KMS-11 (cell line): ENCODE results near the gene CAMTA1.

Source experiments
- H2AFZ ChIP-seq: fragments of 200-600 bp; sonication (generic); 2 replicates; pipeline ENCODE4 v1.6.1; 2016; ENCODE audit warnings: antibody characterized with exemption, mixed run types, low read depth
- H3K27ac ChIP-seq: fragments of 200-600 bp; sonication (generic); 2 replicates; pipeline ENCODE4 v1.6.1; 2016; ENCODE audit warnings: mild to moderate bottlenecking, mixed run types
- H3K27me3 ChIP-seq: fragments of 200-600 bp; sonication (generic); 2 replicates; pipeline ENCODE4 v1.6.1; 2017; ENCODE audit warnings: mild to moderate bottlenecking, low read depth, mixed run types, moderate library complexity; ENCODE audit not compliant: insufficient read depth
- H3K36me3 ChIP-seq: fragments of 200-600 bp; sonication (generic); 2 replicates; pipeline ENCODE4 v1.6.1; 2017; ENCODE audit warnings: mild to moderate bottlenecking, mixed run types; ENCODE audit not compliant: insufficient read depth
- H3K4me1 ChIP-seq: fragments of 200-600 bp; sonication (generic); 2 replicates; pipeline ENCODE4 v1.6.1; 2016; ENCODE audit warnings: mild to moderate bottlenecking, low read depth, mixed run types; ENCODE audit not compliant: poor library complexity, severe bottlenecking
- H3K4me2 ChIP-seq: fragments of 200-600 bp; sonication (generic); 2 replicates; pipeline ENCODE4 v1.7.0; 2016; ENCODE audit warnings: mild to moderate bottlenecking, mixed run types
- H3K4me3 ChIP-seq: fragments of 200-600 bp; sonication (generic); IDR thresholded peaks from 2 replicates; pipeline ENCODE4 v1.6.1; 2017; ENCODE audit warnings: low read depth, low read length, mixed read lengths; ENCODE audit not compliant: insufficient read depth
- H3K79me2 ChIP-seq: fragments of 200-600 bp; sonication (generic); 2 replicates; pipeline ENCODE4 v1.6.1; 2016; ENCODE audit warnings: low read depth, mixed run types; ENCODE audit not compliant: insufficient read depth
- H3K9ac ChIP-seq: fragments of 200-600 bp; sonication (generic); 2 replicates; pipeline ENCODE4 v1.6.1; 2016; ENCODE audit warnings: mild to moderate bottlenecking, mixed run types
- H4K20me1 ChIP-seq: fragments of 200-600 bp; sonication (generic); 2 replicates; pipeline ENCODE4 v1.6.1; 2016; ENCODE audit warnings: mild to moderate bottlenecking, mixed run types; ENCODE audit not compliant: insufficient read depth
- CTCF ChIP-seq: fragments of 200-600 bp; sonication (generic); conservative IDR thresholded peaks from 2 replicates; pipeline ENCODE4 v1.6.1; 2017; ENCODE audit warnings: low read depth, mild to moderate bottlenecking, antibody characterized with exemption, low read length, moderate library complexity, mixed read lengths

The CAMTA1 gene

GRCh38 chr1:7738044-7738443 lies 952.8 kb downstream of the CAMTA1 start:
- no peak overlapping the region for H3K4me3 ChIP-seq
- H3K36me3 ChIP-seq = no peaks in the 10 kb centered on the region; the same call in 1 of the 2 replicates
- no peak overlapping the region for H2AFZ ChIP-seq
- H4K20me1 ChIP-seq = no peaks in the 10 kb centered on the region
- no peaks in the 10 kb centered on the region for H3K79me2 ChIP-seq
- H3K9ac ChIP-seq = no peak overlapping the region
- no peak for TF ChIP-seq CTCF
- H3K4me2 ChIP-seq = no peak overlapping the region
- no peaks in the 10 kb centered on the region for H3K27me3 ChIP-seq
- H3K27ac ChIP-seq = no peak overlapping the region
- H3K4me1 ChIP-seq = no peaks in the 10 kb centered on the region

GRCh38 chr1:7743346-7743745 lies 958.1 kb downstream of the CAMTA1 start:
- no peaks in the 10 kb centered on the region for H3K36me3 ChIP-seq
- H3K4me3 ChIP-seq = no peak overlapping the region
- no peaks in the 10 kb centered on the region for H3K27me3 ChIP-seq
- no peak overlapping the region for H3K9ac ChIP-seq
- H2AFZ ChIP-seq = no peak overlapping the region
- H3K27ac ChIP-seq = no peak overlapping the region
- H4K20me1 ChIP-seq = no peaks in the 10 kb centered on the region
- no peaks in the 10 kb centered on the region for H3K4me1 ChIP-seq
- no peaks in the 10 kb centered on the region for H3K79me2 ChIP-seq
- H3K4me2 ChIP-seq = no peak overlapping the region
- TF ChIP-seq CTCF = no peak

- no peak for TF ChIP-seq CTCF
- Histone ChIP-seq H3K4me3 (no peak overlapping the region), H3K4me1 (no peaks in the 10 kb centered on the region), H3K4me2 (no peak overlapping the region), H3K27ac (no peak overlapping the region), H3K36me3 (no peaks in the 10 kb centered on the region), H3K9ac (no peak overlapping the region), H3K27me3 (no peaks in the 10 kb centered on the region), H4K20me1 (no peaks in the 10 kb centered on the region), H2AFZ (no peak overlapping the region), H3K79me2 (no peaks in the 10 kb centered on the region)
Measured at GRCh38 chr1:7744882-7745281, 959.6 kb downstream of the CAMTA1 start.

- Histone ChIP-seq H3K4me2 (no peak overlapping the region), H3K4me1 (no peaks in the 10 kb centered on the region), H3K79me2 (no peaks in the 10 kb centered on the region), H4K20me1 (no peaks in the 10 kb centered on the region), H3K36me3 (no peaks in the 10 kb centered on the region), H2AFZ (no peak overlapping the region), H3K27ac (no peak overlapping the region), H3K9ac (no peak overlapping the region), H3K4me3 (no peak overlapping the region), H3K27me3 (no peaks in the 10 kb centered on the region)
- TF ChIP-seq CTCF = no peak
Measured at GRCh38 chr1:7745783-7746182, 960.5 kb downstream of the CAMTA1 start.
